Astrocyte (in vitro differentiated cells and primary cell): ENCODE measurements around the gene ISL2. TPM values are rescaled to one million over a fixed set of nuclear protein-coding genes. Genes with fewer than 3 reads are reported as not detected.

ENCODE experiments used
- DNase-seq: peaks from one replicate; pipeline ENCODE4 v3.0.0-alpha.2; 2010; ENCODE audit warnings: low read depth
- FAIRE-seq: peaks from 2 replicates; lab custom pipeline; 2011; peaks lifted over from hg19 to GRCh38; lab: Jason Lieb, UNC
- H2AFZ ChIP-seq: 2 replicates; pipeline ENCODE4 v1.6.0; 2012; ENCODE audit warnings: low read depth, low read length, inconsistent platforms
- H3K27ac ChIP-seq: 2 replicates; pipeline ENCODE4 v1.5.1; 2011; ENCODE audit warnings: low read depth, low read length, inconsistent platforms
- H3K27me3 ChIP-seq: 2 replicates; pipeline ENCODE4 v1.6.0; 2011; ENCODE audit warnings: low read length, inconsistent platforms; ENCODE audit not compliant: insufficient read depth
- H3K36me3 ChIP-seq: 2 replicates; pipeline ENCODE4 v1.5.1; 2011; ENCODE audit warnings: low read length, inconsistent platforms; ENCODE audit not compliant: insufficient read depth
- H3K4me1 ChIP-seq: 2 replicates; pipeline ENCODE4 v1.5.1; 2011; ENCODE audit warnings: low read length, inconsistent platforms; ENCODE audit not compliant: insufficient read depth
- H3K4me2 ChIP-seq: 2 replicates; pipeline ENCODE4 v1.6.0; 2012; ENCODE audit warnings: low read length, inconsistent platforms
- H3K4me3 ChIP-seq: 2 replicates; pipeline ENCODE4 v1.5.1; 2011; ENCODE audit warnings: low read depth, mild to moderate bottlenecking, low read length, inconsistent platforms; ENCODE audit not compliant: insufficient read depth
- H3K79me2 ChIP-seq: 2 replicates; pipeline ENCODE4 v1.6.0; 2012; ENCODE audit warnings: mild to moderate bottlenecking, low read length, inconsistent platforms; ENCODE audit not compliant: insufficient read depth
- H3K9ac ChIP-seq: 2 replicates; pipeline ENCODE4 v1.6.0; 2012; ENCODE audit warnings: mild to moderate bottlenecking, low read length, inconsistent platforms
- H3K9me3 ChIP-seq: 2 replicates; pipeline ENCODE4 v1.5.1; 2012; ENCODE audit warnings: low read depth, mild to moderate bottlenecking, low read length, inconsistent platforms; ENCODE audit not compliant: insufficient read depth
- H4K20me1 ChIP-seq: 2 replicates; pipeline ENCODE4 v1.6.0; 2012; ENCODE audit warnings: low read length, inconsistent platforms; ENCODE audit not compliant: insufficient read depth
- H3K27ac Mint-ChIP-seq: one replicate; pipeline ENCODE4 v1.8.0; 2021; ENCODE audit warnings: mild to moderate bottlenecking, mixed read lengths; ENCODE audit not compliant: unreplicated experiment
- H3K27me3 Mint-ChIP-seq: one replicate; pipeline ENCODE4 v1.8.0; 2021; ENCODE audit warnings: low read depth, mixed read lengths; ENCODE audit not compliant: unreplicated experiment
- H3K36me3 Mint-ChIP-seq: one replicate; pipeline ENCODE4 v1.8.0; 2021; ENCODE audit warnings: low read depth, mixed read lengths; ENCODE audit not compliant: unreplicated experiment
- H3K4me1 Mint-ChIP-seq: one replicate; pipeline ENCODE4 v1.8.0; 2021; ENCODE audit warnings: low read depth, mixed read lengths; ENCODE audit not compliant: unreplicated experiment
- H3K4me3 Mint-ChIP-seq: one replicate; pipeline ENCODE4 v1.8.0; 2021; ENCODE audit warnings: mild to moderate bottlenecking, moderate library complexity, mixed read lengths; ENCODE audit not compliant: unreplicated experiment
- H3K9me3 Mint-ChIP-seq: one replicate; pipeline ENCODE4 v1.8.0; 2021; ENCODE audit warnings: mild to moderate bottlenecking, mixed read lengths; ENCODE audit not compliant: unreplicated experiment
- CTCF ChIP-seq: IDR thresholded peaks from 2 replicates; pipeline ENCODE4 v1.5.1; 2011; ENCODE audit warnings: low read depth, mild to moderate bottlenecking, inconsistent platforms, low read length, moderate library complexity; ENCODE audit not compliant: insufficient read depth
- EZH2 ChIP-seq: IDR thresholded peaks from 2 replicates; pipeline ENCODE4 v1.6.1; 2012; ENCODE audit warnings: mild to moderate bottlenecking, low read length, inconsistent platforms; ENCODE audit not compliant: insufficient read depth
- total RNA-seq: library from RNA; stranded (reverse); gene quantifications from 2 replicates; pipeline ENCODE4 v1.2.1, GENCODE V29; 2021

Gene ISL2
- total RNA-seq, 1 donor from 2014 or later, result 2.1 TPM

- H3K4me1 ChIP-seq, result peaks cover 2% of the 10 kb centered on the region
- H3K79me2 ChIP-seq, result no peaks in the 10 kb centered on the region
- H3K4me2 ChIP-seq, result peak overlapping the region; percentile 72
- H3K27ac ChIP-seq, result no peak overlapping the region
- peaks cover 7% of the 10 kb centered on the region for H3K9me3 ChIP-seq
- H3K9ac ChIP-seq, result no peak overlapping the region
- FAIRE-seq (no peak), DNase-seq (no peak)
- peaks cover 21% of the 10 kb centered on the region for H4K20me1 ChIP-seq
- H3K4me1 Mint-ChIP-seq, result peaks cover 7% of the 10 kb centered on the region
- peaks cover 55% of the 10 kb centered on the region for H3K27me3 Mint-ChIP-seq
- no peak overlapping the region for H2AFZ ChIP-seq
- peaks cover 6% of the 10 kb centered on the region for H3K36me3 Mint-ChIP-seq
- H3K9me3 Mint-ChIP-seq, result peaks cover 16% of the 10 kb centered on the region
- H3K27ac Mint-ChIP-seq, result no peak overlapping the region
- TF ChIP-seq CTCF (no peak), EZH2 (no peak)
- peak overlapping the region; percentile 87 for H3K4me3 Mint-ChIP-seq
- H3K4me3 ChIP-seq, result no peak overlapping the region
- peaks cover 69% of the 10 kb centered on the region for H3K27me3 ChIP-seq
- no peaks in the 10 kb centered on the region for H3K36me3 ChIP-seq
Observed at GRCh38 chr15:76334438-76335306, 1.9 kb upstream of the ISL2 start.

GRCh38 chr15:76335307-76336253 lies 993 bp upstream of the ISL2 start:
- no peak for FAIRE-seq
- DNase-seq, result no peak
- Histone ChIP-seq H2AFZ (no peak overlapping the region), H3K9ac (no peak overlapping the region), H3K4me3 (no peak overlapping the region), H3K27me3 (peaks cover 74% of the 10 kb centered on the region), H4K20me1 (peaks cover 26% of the 10 kb centered on the region), H3K79me2 (no peaks in the 10 kb centered on the region), H3K27ac (no peak overlapping the region), H3K4me1 (peaks cover 8% of the 10 kb centered on the region), H3K4me2 (peak overlapping the region; percentile 72), H3K36me3 (no peaks in the 10 kb centered on the region), H3K9me3 (peaks cover 7% of the 10 kb centered on the region)
- Mint-ChIP-seq H3K9me3 (peaks cover 20% of the 10 kb centered on the region), H3K27ac (peak overlapping the region; percentile 83), H3K4me1 (peaks cover 9% of the 10 kb centered on the region), H3K4me3 (peak overlapping the region; percentile 87), H3K27me3 (peaks cover 60% of the 10 kb centered on the region), H3K36me3 (peaks cover 6% of the 10 kb centered on the region)
- TF ChIP-seq CTCF, result no peak
- peak; percentile 74 for TF ChIP-seq EZH2
